ENCODE measurements around the gene FGFBP2.

DNA sequence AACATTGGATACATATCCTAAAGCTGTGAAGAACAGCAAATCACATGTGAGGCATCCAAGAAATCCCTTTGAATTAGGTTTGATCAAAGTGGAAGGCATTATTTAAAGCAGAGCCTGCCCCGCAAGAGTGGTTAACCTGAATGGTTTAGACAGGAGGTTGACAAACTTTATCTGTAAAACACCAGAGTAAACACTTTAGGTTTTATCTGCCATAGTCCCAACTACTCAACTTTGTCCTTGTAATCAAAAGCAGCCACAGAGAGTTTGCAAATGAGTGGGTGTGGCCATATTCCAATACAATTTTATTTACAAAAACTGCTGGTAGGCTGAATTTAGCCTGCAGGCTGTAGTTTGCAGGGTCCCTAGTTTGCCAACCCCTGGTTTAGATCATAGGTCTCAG is 25.2 kb upstream of the FGFBP2 start:
- TF ChIP-seq, protein P1, sequence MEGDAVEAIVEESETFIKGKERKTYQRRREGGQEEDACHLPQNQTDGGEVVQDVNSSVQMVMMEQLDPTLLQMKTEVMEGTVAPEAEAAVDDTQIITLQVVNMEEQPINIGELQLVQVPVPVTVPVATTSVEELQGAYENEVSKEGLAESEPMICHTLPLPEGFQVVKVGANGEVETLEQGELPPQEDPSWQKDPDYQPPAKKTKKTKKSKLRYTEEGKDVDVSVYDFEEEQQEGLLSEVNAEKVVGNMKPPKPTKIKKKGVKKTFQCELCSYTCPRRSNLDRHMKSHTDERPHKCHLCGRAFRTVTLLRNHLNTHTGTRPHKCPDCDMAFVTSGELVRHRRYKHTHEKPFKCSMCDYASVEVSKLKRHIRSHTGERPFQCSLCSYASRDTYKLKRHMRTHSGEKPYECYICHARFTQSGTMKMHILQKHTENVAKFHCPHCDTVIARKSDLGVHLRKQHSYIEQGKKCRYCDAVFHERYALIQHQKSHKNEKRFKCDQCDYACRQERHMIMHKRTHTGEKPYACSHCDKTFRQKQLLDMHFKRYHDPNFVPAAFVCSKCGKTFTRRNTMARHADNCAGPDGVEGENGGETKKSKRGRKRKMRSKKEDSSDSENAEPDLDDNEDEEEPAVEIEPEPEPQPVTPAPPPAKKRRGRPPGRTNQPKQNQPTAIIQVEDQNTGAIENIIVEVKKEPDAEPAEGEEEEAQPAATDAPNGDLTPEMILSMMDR (IDR thresholded peaks at IDR 0.05; ENCODE audit: low read length) = no peak
- TF ChIP-seq EZH2 (optimal IDR thresholded peaks at IDR 0.05; ENCODE audit: low read depth, low read length) = no peak

Measured in MM.1S (cell line).